ENCODE results near the gene AP2S1. TPM values are rescaled to one million over a fixed set of nuclear protein-coding genes. Genes with fewer than 3 reads are reported as not detected.
"Not testable (repeated sequence)": the region's sequence is repeated elsewhere in the genome, so short reads cannot be mapped to it uniquely, and the experiment has no call there.

The AP2S1 gene
- total RNA-seq, 1 experiment from 2014 or later, result 175 TPM

GRCh38 chr19:46806656-46807055 lies 44.0 kb downstream of the AP2S1 start:
- no peak for DNase-seq (ENCODE audit: low read depth)

DNA sequence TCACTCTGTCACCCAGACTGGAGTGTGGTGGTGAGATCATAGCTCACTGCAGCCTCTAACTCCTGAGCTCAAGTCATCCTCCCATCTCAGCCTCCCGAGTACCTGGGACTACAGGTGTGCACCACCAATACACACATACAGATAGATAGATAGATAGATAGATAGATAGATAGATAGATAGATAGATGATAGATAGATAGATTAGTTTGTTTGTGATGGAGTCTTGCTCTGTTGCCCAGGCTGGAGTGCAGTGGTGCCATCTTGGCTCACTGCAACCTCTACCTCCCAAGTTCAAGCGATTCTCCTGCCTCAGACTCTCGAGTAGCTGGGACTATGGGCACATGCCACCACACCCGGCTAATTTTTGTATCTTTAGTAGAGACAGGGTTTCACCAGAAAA lies 46.2 kb downstream of the AP2S1 start:
- DNase-seq (ENCODE audit: low read depth), result not testable (repeated sequence)

DNA sequence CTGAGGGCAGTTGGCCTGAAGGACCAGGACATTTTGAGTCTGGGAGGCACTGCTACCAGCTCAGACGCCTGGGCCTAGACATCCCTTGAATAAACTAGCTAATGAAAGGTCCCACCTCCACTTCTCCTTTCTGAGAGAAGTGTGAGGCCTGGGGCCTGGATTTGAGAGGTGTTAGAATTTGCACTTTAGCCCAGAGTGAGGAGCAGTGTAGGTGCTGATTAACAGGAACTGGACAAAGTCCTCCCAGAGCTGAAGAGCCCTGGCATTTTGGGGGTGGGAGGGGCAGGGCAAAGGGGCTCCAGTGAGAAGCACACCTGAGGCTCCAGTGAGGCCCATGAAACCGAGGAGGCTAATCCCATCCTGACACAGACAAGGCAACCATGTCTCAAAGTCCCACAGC lies 47.1 kb downstream of the AP2S1 start:
- DNase-seq (ENCODE audit: low read depth), result no peak

- DNase-seq (ENCODE audit: low read depth), result no peak
Measured at GRCh38 chr19:46802152-46802551, 48.5 kb downstream of the AP2S1 start.

GRCh38 chr19:46798713-46799112 lies 51.9 kb downstream of the AP2S1 start:
- no peak for DNase-seq (ENCODE audit: low read depth)

DNA sequence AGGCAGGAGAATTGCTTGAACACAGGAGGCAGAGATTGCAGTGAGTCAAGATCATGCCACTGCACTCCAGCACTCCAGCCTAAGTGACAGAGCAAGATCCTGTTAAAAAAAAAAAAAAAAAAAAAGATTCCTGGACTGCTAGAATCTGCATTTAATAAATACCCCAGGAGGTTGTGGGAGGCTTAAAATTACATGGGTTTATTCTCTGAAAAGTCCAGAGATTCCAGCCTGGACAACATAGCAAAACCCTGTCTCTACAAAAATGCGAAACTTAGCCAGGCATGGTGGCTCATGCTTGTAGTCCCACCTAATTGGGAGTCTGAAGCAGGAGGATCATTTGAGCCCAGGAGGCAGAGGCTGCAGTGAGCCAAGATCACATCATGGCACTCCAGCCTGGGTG lies 52.8 kb downstream of the AP2S1 start:
- no peak for DNase-seq (ENCODE audit: low read depth)

GRCh38 chr19:46791944-46792343 lies 58.7 kb downstream of the AP2S1 start:
- no peak for DNase-seq (ENCODE audit: low read depth)

DNA sequence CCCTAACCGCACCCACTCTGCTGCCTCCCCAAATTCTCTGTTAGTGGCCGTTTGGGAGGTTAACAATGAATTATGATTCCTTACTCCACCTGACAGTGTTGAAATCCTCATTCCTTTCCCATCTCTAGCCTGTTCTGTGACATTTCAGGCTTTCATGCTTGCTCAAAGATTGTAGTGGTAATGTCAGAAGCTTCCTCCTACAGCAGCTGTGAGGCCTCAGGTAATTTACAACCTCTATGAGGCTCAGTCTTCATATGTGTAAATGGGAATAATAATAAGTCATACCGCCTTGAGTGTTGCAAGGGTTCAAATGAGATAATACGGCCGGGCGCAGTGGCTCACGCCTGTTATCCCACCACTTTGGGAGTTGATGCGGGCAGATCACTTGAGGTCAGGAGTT lies 61.3 kb downstream of the AP2S1 start:
- DNase-seq (ENCODE audit: low read depth), result no peak

DNA sequence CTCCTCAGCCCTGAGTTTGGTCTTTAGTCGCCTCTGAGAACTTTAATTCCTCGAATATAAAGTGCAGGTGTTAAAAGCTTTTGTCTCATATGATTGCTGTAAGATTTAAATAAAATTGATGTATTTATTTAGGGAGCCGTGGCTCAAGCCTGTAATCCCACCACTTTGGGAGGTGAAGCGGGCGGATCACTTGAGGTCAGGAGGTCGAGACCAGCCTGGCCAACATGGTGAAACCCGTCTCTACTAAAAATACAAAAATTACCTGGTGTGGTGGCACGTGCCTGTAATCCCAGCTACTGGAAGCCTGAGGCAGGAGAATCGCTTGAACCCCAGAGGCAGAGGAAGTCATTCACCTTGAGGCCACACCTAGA lies 61.7 kb downstream of the AP2S1 start:
- DNase-seq (ENCODE audit: low read depth), result no peak

GRCh38 chr19:46788262-46788967 lies 62.2 kb downstream of the AP2S1 start, which contains the start of gene SLC1A5:
TSS of gene SLC1A5 (minus strand) at chr19:46788594. CDS start at chr19:46787965, 629 bp downstream.
- peak; percentile 94 for DNase-seq (ENCODE audit: low read depth)

Other genes starting within 250 kb of the AP2S1 start
- gene CALM3, start 249.5 kb downstream of the AP2S1 start, total RNA-seq (2014; rRNA removed), result 247 and 279 TPM in 2 replicates
- not detected in 2 replicates for gene PTGIR, start 225.8 kb downstream of the AP2S1 start, total RNA-seq (2014; rRNA removed)
- gene GNG8, start 214.6 kb downstream of the AP2S1 start, total RNA-seq (2014; rRNA removed), result not detected in 2 replicates
- gene DACT3, start 189.7 kb downstream of the AP2S1 start, total RNA-seq (2014; rRNA removed), result 1.7 and 1.8 TPM in 2 replicates
- 17.3 and 25.2 TPM in 2 replicates for gene PRKD2, start 133.7 kb downstream of the AP2S1 start, total RNA-seq (2014; rRNA removed)
- 29.7 and 33.8 TPM in 2 replicates for gene FKRP, start 104.8 kb downstream of the AP2S1 start, total RNA-seq (2014; rRNA removed)
- 78.1 and 83.9 TPM in 2 replicates for gene STRN4, start 104.4 kb downstream of the AP2S1 start, total RNA-seq (2014; rRNA removed)
- 68.0 and 77.1 TPM in 2 replicates for gene SLC1A5, start 62.3 kb downstream of the AP2S1 start, total RNA-seq (2014; rRNA removed)
- 23.4 and 29.3 TPM in 2 replicates for gene ARHGAP35, start 10.2 kb upstream of the AP2S1 start, total RNA-seq (2014; rRNA removed)
- gene NPAS1, start 169.0 kb upstream of the AP2S1 start, total RNA-seq (2014; rRNA removed), result 1.0 and 1.9 TPM in 2 replicates
- 62.9 and 76.3 TPM in 2 replicates for gene TMEM160, start 197.8 kb upstream of the AP2S1 start, total RNA-seq (2014; rRNA removed)

All from LHCN-M2 (cell line).